ENCODE data around the gene PTPRM. TPM values are rescaled to one million over a fixed set of nuclear protein-coding genes. Genes with fewer than 3 reads are reported as not detected.

The PTPRM gene
- polyA plus RNA-seq, 1 experiment: 81.1 TPM

GRCh38 chr18:8116341-8117005, 549.4 kb downstream of the PTPRM start:
- H3K4me3 ChIP-seq (ENCODE audit: low read depth, low read length): no peak overlapping the region
- no peak for DNase-seq (ENCODE audit: low read depth, low spot score)
- H3K9me3 ChIP-seq (ENCODE audit: control insufficient read depth, insufficient read depth, low read length): no peaks in the 10 kb centered on the region
- CTCF ChIA-PET: no interaction called here
- peak overlapping the region; percentile 32 for H3K27ac ChIP-seq (ENCODE audit: low read depth, low read length)
- no peak for TF ChIP-seq CTCF (IDR thresholded peaks at IDR 0.05; ENCODE audit: low read depth, low read length)
- no peaks in the 10 kb centered on the region for H3K27me3 ChIP-seq (ENCODE audit: control insufficient read depth, insufficient read depth, low read length)
- POLR2A ChIA-PET: no interaction called here

- Histone ChIP-seq H3K27ac (ENCODE audit: low read depth, low read length) (peak overlapping the region; percentile 12), H3K9me3 (ENCODE audit: control insufficient read depth, insufficient read depth, low read length) (no peaks in the 10 kb centered on the region), H3K4me3 (ENCODE audit: low read depth, low read length) (no peak overlapping the region), H3K27me3 (ENCODE audit: control insufficient read depth, insufficient read depth, low read length) (no peaks in the 10 kb centered on the region)
- TF ChIP-seq CTCF (IDR thresholded peaks at IDR 0.05; ENCODE audit: low read depth, low read length): no peak
- DNase-seq (ENCODE audit: low read depth, low spot score): no peak
- POLR2A ChIA-PET: no interaction called here
- CTCF ChIA-PET: no interaction called here
Observed at GRCh38 chr18:8117006-8117371, 549.9 kb downstream of the PTPRM start.

- no peak for TF ChIP-seq CTCF (IDR thresholded peaks at IDR 0.05; ENCODE audit: low read depth, low read length)
- POLR2A ChIA-PET: no interaction called here
- no peaks in the 10 kb centered on the region for H3K9me3 ChIP-seq (ENCODE audit: control insufficient read depth, insufficient read depth, low read length)
- no peak overlapping the region for H3K27ac ChIP-seq (ENCODE audit: low read depth, low read length)
- no peaks in the 10 kb centered on the region for H3K27me3 ChIP-seq (ENCODE audit: control insufficient read depth, insufficient read depth, low read length)
- CTCF ChIA-PET: interaction anchor here (0.5 kb wide), 1 partner anchor 488 kb away, joined by 3 read pairs; the partner anchor contains the start of gene RAB12
- no peak for DNase-seq (ENCODE audit: low read depth, low spot score)
- no peak overlapping the region for H3K4me3 ChIP-seq (ENCODE audit: low read depth, low read length)
Observed at GRCh38 chr18:8121101-8121500, 554.0 kb downstream of the PTPRM start.

GRCh38 chr18:8121942-8122480, 554.9 kb downstream of the PTPRM start:
- CTCF ChIA-PET: interaction anchor here (0.5 kb wide), 1 partner anchor 487 kb away, joined by 3 read pairs; the partner anchor contains the start of gene RAB12
- POLR2A ChIA-PET: no interaction called here
- Histone ChIP-seq H3K27me3 (ENCODE audit: control insufficient read depth, insufficient read depth, low read length) (no peaks in the 10 kb centered on the region), H3K4me3 (ENCODE audit: low read depth, low read length) (no peak overlapping the region), H3K27ac (ENCODE audit: low read depth, low read length) (no peak overlapping the region), H3K9me3 (ENCODE audit: control insufficient read depth, insufficient read depth, low read length) (no peaks in the 10 kb centered on the region)
- TF ChIP-seq CTCF (IDR thresholded peaks at IDR 0.05; ENCODE audit: low read depth, low read length): no peak
- DNase-seq (ENCODE audit: low read depth, low spot score): peak; percentile 34

GRCh38 chr18:8124232-8125146, 557.4 kb downstream of the PTPRM start:
- Histone ChIP-seq H3K27me3 (ENCODE audit: control insufficient read depth, insufficient read depth, low read length) (no peaks in the 10 kb centered on the region), H3K4me3 (ENCODE audit: low read depth, low read length) (no peak overlapping the region), H3K27ac (ENCODE audit: low read depth, low read length) (no peak overlapping the region), H3K9me3 (ENCODE audit: control insufficient read depth, insufficient read depth, low read length) (no peaks in the 10 kb centered on the region)
- ChIA-PET POLR2A (no interaction called here), CTCF (no interaction called here)
- TF ChIP-seq CTCF (IDR thresholded peaks at IDR 0.05; ENCODE audit: low read depth, low read length): no peak
- no peak for DNase-seq (ENCODE audit: low read depth, low spot score)
